HG03103 (cell line): ENCODE results near the gene LST1.
"Not testable (repeated sequence)": the region's sequence is repeated elsewhere in the genome, so short reads cannot be mapped to it uniquely, and the experiment has no call there.

ENCODE experiments used
- ATAC-seq: cut with Tn5 transposase; IDR thresholded peaks from one replicate; pipeline ENCODE4 v1.9.1; 2021; ENCODE audit warnings: low read depth; ENCODE audit not compliant: unreplicated experiment

LST1 gene

DNA sequence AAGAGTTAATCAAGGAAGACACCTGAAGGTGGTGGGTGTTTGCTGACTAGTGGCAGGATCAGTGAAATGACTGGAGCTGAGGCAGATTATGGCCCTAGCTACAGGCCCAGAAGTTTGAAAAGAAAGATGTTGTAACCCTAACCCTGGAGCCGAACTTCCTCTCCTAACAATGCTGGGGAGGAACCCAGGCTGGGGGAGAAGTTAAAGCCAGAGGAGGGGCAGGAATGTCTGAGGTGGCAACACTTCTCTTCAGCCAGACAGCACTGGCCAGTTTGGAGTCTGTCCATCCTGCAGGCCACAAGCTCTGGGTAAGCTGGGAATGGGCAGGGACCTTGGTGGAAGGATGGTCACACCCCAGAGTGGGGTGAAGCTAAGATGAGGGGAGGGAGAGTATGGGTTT is at the start of gene LST1:
Gene LST1 (plus strand): TSS at position 270 of the 400 bp plus-strand sequence. CDS start 1,023 bp downstream, outside the sequence.
- ATAC-seq = no peak

DNA sequence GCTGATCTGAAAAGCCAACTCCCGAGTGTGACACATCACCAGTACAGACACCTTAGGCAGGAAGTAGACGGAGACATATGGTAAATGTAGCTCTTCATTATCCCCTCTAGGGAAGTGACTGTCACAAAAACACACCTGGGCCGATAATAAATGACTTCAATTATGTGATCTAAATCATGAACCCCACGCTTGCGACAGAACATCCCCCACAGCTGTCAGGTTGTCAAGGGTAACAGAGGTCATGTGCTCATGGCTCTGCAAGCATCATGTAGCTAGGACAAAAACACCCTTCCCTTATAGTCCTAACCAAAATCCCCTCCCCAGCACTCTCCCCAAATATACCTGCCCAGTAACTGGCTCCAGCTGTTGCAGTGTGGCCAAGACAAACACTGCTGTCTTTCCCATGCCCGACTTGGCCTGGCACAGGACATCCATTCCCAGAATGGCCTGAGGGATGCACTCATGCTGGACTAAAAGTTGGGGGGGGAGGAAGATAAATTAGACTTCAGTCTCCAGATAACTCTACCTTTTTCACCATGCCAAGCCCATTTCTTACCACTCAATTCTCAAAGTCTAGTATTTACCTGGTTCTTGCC is 47.2 kb upstream of the LST1 start:
- no peak for ATAC-seq

DNA sequence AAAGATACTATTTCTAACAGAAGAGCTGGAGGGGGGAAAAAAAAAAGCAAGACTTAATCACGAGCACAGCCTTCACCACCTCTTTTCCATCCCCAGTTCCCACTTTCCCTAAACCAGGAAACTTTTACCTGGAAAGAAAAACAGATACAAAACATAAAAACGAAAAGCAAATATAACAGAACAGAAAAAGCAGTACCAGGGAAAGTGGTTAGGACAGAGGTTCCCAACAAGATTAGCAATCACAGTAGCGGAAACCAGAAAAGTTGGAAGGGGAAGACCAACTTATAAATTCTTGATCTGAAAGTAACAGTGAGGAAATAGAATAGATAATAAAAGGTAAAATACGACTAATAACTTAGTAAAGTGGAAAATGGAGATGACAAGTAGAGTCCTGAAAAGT is 45.4 kb upstream of the LST1 start:
- no peak for ATAC-seq

DNA sequence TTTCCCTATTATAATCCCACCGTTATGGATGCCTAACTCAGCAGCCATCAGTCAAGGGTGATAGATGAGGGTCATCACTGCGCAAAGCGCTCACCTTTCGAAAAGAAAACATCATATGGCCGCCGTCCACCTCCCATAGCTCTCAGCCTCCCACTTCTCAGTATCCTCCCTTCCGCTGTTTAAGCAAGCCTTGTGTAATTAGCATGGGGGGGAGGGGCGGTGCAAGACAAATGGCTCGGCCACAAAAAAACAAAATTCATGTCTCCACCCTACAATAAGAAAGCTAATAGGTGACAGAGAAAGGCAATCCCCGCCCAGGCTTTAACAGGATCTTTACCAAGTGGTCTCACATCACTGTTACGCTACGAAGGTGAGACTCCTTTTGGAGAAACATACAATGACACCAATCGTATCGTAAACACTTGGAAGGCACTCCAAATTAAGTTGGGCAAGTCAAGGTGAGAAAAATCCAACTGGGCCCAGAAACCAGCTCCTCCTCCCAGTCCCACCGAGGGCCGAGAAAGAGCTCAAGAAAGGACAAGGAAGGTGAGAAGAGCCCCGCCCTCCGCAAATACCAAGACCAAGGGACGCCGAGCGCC is 44.9 kb upstream of the LST1 start:
- ATAC-seq = peak; percentile 18

DNA sequence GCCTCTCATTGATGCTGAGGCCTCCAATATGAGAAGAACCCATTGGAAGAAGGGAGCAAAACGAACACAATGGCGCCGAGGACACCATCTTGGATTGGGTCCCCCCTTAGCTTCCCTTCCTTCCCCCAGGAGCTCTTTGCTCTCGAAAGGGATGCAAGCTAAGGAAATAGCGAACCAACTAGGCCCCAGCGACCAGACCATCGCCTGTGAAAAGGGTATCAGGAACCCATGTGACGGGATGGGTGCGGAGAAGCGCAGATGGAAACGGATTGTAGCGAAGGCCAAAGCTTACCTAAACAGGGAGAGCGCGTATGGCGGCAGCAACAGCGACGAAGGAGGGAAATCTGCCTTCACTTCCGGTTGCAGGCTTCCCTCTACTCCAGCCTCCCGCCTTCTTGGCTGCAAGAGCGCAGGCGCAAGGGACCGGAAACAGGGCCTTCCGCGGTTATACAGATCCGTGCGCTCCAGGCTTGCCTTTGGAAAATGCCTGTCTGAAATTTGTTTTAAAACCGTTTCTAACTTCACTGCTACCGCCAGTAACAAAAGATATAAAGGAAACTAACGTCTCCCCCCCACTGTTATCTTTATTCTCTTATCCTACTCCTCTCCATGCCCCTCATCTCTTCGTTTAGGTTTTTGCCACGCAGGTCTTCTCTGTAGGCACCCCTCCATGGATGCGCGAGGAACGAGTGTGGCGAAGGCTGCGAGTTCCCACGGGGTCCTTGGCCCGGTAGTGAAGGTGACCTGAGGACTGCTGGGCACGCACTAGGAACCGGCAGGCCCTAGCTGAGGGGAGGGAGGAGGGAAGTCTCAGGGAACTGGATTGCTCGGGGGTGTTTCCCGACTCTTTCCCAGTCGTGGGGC is 44.2 kb upstream of the LST1 start, which contains the start of gene DDX39B:
Gene DDX39B (minus strand): TSS at position 346 of the 864 bp plus-strand sequence. CDS start 1,471 bp downstream, outside the sequence.
- ATAC-seq = peak; percentile 56

DNA sequence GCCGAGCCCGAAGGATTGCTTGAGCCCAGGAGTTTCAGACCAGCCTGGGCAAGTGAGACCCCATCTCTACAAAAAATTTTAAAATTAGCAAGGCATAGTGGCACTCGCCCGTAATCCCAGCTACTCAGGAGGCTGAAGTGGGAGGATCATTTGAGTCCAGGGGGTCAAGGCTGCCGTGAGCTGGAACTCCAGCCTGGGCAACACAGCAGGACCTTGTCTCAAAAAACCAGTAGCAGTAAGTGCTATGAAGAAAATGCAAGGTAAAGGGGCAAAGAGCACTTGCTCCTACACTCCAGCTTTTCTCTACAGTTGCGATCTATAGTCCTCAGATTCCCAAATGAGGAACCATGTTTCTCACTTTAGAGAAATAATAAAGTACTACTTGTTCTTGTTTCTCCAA is 42.4 kb upstream of the LST1 start:
- no peak for ATAC-seq

DNA sequence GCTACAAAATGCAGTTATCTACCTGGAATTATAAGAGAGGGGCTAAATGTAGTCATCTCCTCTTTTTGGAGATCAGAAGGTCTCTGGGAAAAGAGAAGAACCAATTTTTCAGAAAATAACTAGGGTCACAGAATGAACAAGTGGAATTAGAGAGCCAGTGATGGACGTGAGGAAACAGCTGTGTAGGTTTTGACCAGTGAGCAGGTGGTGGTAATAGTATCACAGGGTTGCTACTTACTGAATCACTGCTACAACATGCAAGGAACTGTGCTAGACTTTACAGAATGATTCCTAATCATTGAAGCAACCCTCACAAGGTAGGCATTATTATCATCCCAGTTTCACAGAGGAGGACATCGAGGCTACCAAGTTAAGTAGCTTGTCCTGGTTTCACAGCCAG is 41.4 kb upstream of the LST1 start:
- ATAC-seq = no peak

DNA sequence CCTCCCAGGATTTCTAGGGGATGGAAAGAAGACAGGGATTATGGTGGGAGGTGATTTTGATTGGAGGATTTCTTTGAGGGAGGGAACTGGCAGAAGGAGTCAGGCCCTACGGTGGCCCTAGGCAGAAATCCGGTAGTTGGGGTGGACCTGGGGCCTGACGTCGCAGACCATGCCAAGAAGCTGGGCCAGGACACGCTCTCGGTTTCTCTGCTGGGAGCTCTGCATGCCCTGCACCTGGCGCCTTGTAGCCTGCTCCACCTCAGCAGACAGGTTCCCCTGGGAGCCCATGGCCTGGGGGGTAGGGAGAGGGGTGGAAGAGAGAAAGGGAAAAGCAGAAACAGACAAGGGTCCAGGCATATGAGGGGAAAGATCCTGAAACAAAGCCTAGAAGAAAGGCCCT is 40.8 kb upstream of the LST1 start:
- no peak for ATAC-seq

DNA sequence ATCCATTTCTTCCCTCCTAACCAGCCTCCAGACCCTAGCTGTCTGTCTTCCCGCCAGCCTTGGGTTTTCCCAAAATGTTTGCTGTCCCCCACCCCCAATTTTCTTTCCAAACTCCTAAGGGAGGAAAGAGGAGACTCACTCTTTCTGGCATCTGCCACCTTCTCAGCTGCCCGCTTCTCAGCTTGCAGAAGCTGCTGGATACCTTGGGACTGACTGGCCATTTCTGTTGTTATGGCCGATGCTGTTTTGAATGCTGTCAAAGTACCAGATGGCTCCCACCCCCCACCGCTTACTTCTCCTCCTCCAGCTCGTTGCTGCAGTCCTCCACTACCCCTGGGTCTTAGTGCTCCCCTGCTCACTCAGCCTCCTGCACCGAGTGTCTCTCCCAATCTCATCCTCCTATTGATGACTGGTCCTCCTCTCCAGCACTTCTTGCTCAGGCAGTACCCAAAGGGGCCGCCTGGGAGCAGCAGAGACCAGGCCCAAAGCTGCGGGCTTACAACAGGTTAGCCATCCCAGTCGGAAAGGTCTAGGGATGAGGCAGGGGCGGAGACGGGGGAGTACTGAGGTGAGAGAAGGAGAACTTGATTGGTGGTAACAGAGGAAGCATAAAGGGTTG is 39.6 kb upstream of the LST1 start, which contains the start of gene ATP6V1G2:
Gene ATP6V1G2 (minus strand): TSS at position 270 of the 619 bp plus-strand sequence. CDS start 49 bp downstream, at position 221.
- ATAC-seq = peak; percentile 44

DNA sequence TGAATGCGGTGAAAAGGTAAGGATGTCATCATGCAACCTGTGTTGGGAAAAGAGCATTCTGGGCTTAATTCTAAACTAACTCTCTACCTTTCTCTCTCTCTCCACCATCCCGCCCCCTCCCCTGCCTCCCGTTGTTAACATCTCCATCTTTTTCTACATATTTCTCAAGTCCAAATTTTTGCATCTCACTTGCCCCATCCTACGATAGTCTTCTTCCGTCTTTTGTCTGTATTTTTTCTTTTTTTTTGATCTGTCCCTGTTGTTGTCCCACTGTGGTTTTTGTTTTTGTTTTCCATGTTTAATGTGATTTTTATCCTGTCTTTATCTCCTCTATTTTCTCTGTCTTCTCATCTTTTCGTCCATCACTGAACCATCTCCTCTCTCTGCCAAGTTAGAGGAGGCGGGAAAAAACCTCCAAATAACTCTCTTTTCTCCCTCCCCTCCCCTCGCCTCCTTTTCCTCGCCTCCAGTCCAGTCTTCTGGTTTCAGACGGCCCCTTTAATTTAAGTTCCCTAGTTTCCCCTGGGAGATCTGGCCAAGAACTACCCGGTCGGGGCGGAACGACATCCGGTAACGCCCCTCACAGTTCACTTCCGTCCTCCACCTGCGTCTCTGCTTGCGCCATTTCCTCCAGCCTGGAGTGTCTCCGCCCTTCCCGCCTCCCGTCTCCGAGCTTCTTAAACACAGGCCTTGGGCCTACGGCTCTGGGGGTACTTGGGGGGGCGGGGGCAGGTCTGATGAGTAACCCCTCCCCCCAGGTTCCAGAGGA is 38.9 kb upstream of the LST1 start, which contains the start of gene NFKBIL1:
Gene NFKBIL1 (plus strand): TSS at position 651 of the 769 bp plus-strand sequence. CDS start 87 bp downstream, at position 738.
- peak; percentile 59 for ATAC-seq

DNA sequence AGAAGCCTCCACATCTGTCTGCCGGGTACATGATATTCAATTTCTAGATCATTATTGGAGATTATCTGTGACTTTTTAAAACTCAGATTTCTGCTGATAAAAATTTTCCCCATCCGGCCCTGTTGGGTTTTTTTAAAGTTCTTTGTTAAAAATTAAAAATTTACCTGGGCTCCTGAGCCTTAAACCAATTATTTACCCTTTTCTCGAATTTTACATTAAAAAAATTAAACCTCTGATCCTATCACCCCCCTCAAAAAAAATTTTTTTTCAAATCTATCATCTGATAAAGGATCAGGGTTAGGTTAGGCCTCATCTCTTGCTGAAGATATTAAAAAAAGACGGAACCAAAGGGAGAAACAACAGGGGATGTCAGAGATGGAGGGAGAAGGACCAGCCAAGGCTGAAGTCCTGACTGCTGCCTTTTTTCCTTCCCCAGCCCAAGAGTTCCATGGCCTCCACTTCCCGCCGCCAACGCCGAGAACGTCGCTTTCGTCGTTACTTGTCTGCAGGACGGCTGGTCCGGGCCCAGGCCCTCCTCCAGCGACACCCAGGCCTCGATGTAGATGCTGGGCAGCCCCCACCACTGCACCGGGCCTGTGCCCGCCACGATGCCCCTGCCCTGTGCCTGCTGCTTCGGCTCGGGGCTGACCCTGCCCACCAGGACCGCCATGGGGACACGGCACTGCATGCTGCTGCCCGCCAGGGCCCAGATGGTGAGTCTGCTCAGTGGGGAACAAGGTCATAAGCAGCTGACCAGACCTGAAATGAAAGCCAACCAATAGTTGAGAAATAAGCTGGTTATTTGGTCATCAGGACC is 38.1 kb upstream of the LST1 start:
- ATAC-seq = no peak

DNA sequence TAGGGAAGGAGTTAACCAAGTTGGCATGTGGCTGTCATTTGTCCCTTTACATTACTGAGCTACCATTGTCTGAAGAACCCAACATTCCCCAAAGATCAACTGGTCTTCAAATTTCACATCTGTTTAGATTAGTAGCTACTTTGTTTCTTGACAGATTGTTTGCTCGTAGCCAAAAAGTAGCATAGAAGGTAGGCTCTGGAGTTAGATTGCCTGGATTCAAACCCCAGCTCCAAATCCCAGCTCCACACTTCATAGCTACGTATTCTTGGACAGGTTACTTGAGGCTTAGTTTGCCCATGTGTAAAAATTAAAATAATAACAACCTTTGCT is 37.6 kb upstream of the LST1 start:
- ATAC-seq = no peak

DNA sequence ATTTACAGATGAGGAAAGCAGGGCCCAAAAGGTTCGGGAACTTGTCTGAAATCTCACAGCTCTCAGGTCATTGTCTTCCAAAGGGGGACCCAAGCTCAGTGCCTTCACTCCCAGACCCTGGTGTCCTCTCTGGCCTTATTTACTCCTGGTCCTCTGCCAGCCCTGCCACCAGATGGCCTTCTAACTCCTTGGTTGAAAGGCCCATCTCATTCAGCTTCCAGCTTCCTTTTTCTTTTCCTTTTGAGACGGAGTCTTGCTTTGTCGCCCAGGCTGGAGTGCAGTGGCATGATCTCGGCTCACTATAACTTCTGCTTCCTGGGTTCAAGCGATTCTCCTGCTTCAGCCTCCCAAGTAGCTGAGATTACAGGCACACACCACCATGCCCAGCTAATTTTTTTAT is 34.7 kb upstream of the LST1 start:
- ATAC-seq = not testable (repeated sequence)

DNA sequence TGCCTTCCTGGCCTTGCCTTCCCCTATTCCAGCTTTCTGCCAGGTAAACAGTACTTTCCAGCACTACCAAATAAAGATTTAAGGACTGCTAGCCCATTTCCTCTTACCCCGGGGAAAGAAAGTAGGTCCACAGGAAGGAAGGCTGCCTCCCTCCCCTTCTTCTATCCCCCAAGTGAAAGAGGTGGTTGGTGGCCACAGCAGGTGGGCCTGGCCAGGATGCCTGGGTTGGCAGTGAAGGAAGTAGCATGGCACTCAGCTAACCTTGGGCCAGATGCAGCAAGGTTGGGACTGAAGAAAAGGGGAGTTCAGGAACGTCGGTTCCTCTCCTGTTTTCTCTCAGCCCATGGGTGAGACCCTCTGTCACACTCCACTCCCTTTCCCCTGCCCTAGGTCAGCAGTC is 29.8 kb upstream of the LST1 start:
- no peak for ATAC-seq

DNA sequence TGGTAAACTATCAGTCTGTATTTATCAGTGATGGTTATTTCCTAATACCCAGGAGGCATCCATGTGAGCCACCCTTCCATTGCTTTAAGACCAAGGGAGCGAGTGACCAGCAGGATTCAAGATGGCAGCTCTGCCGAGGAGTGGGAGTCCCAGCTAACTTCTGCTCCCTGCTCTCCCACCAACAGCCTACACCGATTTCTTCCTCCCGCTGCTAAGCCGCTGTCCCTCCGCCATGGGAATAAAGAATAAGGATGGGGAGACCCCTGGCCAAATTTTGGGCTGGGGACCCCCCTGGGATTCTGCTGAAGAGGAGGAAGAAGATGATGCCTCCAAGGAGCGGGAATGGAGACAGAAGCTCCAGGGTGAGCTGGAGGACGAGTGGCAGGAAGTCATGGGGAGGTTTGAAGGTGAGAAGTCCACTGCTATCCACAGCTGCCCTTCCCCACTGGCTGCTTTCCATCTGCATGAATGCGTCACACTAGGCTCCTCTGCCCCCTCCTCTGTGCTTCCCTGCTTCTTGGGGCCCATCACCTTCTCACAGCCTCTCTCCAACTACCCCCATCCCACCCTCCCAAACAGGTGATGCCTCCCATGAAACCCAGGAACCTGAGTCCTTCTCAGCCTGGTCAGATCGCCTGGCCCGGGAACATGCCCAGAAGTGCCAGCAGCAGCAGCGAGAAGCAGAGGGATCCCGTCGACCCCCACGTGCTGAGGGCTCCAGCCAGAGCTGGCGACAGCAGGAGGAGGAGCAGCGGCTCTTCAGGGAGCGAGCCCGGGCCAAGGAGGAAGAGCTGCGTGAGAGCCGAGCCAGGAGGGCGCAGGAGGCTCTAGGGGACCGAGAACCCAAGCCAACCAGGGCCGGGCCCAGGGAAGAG is 28.4 kb upstream of the LST1 start:
- ATAC-seq = no peak

DNA sequence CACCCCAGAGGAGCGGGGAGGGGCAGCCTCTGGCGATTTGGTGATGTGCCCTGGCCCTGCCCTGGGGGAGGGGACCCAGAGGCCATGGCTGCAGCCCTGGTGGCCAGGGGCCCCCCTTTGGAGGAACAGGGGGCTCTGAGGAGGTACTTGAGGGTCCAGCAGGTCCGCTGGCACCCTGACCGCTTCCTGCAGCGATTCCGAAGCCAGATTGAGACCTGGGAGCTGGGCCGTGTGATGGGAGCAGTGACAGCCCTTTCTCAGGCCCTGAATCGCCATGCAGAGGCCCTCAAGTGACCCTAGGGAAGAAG is 27.8 kb upstream of the LST1 start:
- no peak for ATAC-seq

DNA sequence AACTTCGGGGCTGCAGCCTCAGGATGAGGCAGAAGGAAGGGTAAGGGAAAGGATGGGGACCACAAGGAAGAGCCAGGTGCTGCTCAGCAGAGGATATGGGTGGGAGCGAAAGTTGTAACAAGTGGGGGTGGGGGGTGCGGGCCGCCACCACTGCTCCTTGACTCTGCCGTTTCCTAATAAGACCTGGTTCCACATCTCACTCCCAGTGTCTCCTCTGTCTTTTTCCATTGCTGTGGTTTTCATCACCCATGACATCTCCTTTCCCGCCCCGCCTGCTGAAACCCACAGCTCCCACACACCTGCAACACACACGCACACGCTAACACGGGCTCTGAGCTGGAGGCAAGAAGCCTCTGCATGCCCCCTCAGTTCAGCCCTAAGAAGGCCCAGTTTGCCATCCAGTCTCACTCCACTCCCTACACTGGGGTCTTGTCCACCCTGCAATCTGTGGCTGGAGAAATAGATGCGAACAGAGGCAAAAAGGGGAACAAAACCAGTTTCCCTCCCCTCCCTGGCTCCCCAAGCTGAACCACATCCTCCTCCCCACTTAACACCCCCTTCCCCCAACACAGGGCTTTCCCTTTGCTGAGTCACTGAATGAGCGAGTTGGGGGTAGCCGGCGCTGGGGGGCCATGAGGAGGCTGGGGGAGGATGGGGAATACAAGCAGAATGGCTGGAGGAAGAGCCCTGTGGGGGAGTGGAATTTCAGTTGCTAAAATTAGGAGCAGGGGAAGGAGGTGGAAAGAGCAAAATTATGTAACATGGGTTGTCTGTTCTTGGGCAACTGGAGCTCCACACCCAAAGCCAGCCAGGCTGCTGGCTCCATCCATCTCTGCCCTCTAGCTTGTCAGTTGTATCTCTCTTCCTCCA is 27.2 kb upstream of the LST1 start:
- ATAC-seq = no peak

DNA sequence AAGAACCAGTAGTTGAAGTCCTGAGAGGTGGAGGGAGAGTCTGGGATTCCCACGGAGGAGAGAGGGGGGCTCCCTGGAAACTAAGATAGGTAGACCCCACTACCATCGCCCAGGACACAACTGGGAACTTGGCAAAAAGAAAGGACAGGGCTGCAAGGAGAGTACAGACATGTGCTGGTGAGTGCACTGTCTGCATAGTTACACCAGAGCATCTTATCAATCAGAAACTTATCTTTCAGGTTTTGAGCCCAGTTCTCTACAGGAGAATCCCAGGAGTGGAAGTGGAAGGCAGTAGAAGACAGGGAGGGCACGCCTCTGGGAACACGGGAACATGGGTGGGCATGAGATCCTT is 26.5 kb upstream of the LST1 start:
- no peak for ATAC-seq
